Progenitor cell of endocrine pancreas (in vitro differentiated cells): ENCODE data around the gene CD81. TPM values are rescaled to one million over a fixed set of nuclear protein-coding genes. Genes with fewer than 3 reads are reported as not detected.
"Not testable (repeated sequence)": the region's sequence is repeated elsewhere in the genome, so short reads cannot be mapped to it uniquely, and the experiment has no call there.

ENCODE experiments used
- DNase-seq: peaks from one replicate; pipeline ENCODE4 v3.0.0; 2021; ENCODE audit warnings: low spot score; ENCODE audit not compliant: unreplicated experiment
- H3K27ac Mint-ChIP-seq: 2 replicates; pipeline ENCODE4 v1.8.0; 2021; ENCODE audit warnings: mild to moderate bottlenecking, moderate library complexity, mixed read lengths
- H3K27me3 Mint-ChIP-seq: 2 replicates; pipeline ENCODE4 v1.8.0; 2021; ENCODE audit warnings: mixed read lengths
- H3K36me3 Mint-ChIP-seq: 2 replicates; pipeline ENCODE4 v1.8.0; 2022; ENCODE audit warnings: mixed read lengths; ENCODE audit not compliant: insufficient read depth
- H3K4me1 Mint-ChIP-seq: 2 replicates; pipeline ENCODE4 v1.8.0; 2021; ENCODE audit warnings: low read depth, mixed read lengths
- H3K4me3 Mint-ChIP-seq: 2 replicates; pipeline ENCODE4 v1.8.0; 2021; ENCODE audit warnings: low read depth, mild to moderate bottlenecking, moderate library complexity, mixed read lengths
- H3K9me3 Mint-ChIP-seq: 2 replicates; pipeline ENCODE4 v1.8.0; 2021; ENCODE audit warnings: low read depth, mixed read lengths
- CTCF ChIP-seq: fragments of 200-600 bp; sonication (generic); IDR thresholded peaks from one replicate; pipeline ENCODE4 v1.5.0; 2021; ENCODE audit warnings: antibody characterized with exemption, mild to moderate bottlenecking; ENCODE audit not compliant: unreplicated experiment
- total RNA-seq: library from RNA; stranded (reverse); gene quantifications from 2 replicates; pipeline ENCODE4 v1.2.1, GENCODE V29; 2021

Gene CD81
- total RNA-seq, 1 donor from 2014 or later, result 166 TPM

- no peak for TF ChIP-seq CTCF
- no peak for DNase-seq
- H3K4me3 Mint-ChIP-seq, result no peak overlapping the region
- H3K4me1 Mint-ChIP-seq, result peaks cover 2% of the 10 kb centered on the region
- H3K36me3 Mint-ChIP-seq, result no peaks in the 10 kb centered on the region
- H3K27ac Mint-ChIP-seq, result no peak overlapping the region
- H3K27me3 Mint-ChIP-seq, result peaks cover 32% of the 10 kb centered on the region
- H3K9me3 Mint-ChIP-seq, result no peaks in the 10 kb centered on the region
Measured at GRCh38 chr11:2363130-2363529, 14.0 kb upstream of the CD81 start.

GRCh38 chr11:2363577-2364370, 13.3 kb upstream of the CD81 start:
- DNase-seq, result no peak
- Mint-ChIP-seq H3K27ac (no peak overlapping the region), H3K27me3 (peaks cover 32% of the 10 kb centered on the region), H3K9me3 (no peaks in the 10 kb centered on the region), H3K4me1 (peaks cover 2% of the 10 kb centered on the region), H3K4me3 (no peak overlapping the region), H3K36me3 (no peaks in the 10 kb centered on the region)
- no peak for TF ChIP-seq CTCF

GRCh38 chr11:2364386-2364785, 12.7 kb upstream of the CD81 start:
- not testable (repeated sequence) for H3K9me3 Mint-ChIP-seq, DNase-seq, H3K36me3 Mint-ChIP-seq, H3K27ac Mint-ChIP-seq, H3K4me3 Mint-ChIP-seq, H3K4me1 Mint-ChIP-seq
- peaks cover 29% of the 10 kb centered on the region for H3K27me3 Mint-ChIP-seq

GRCh38 chr11:2365571-2366210, 11.4 kb upstream of the CD81 start:
- peaks cover 26% of the 10 kb centered on the region for H3K27me3 Mint-ChIP-seq
- peaks cover 2% of the 10 kb centered on the region for H3K4me1 Mint-ChIP-seq
- H3K4me3 Mint-ChIP-seq, result no peak overlapping the region
- H3K9me3 Mint-ChIP-seq, result no peaks in the 10 kb centered on the region
- no peak for TF ChIP-seq CTCF
- no peak for DNase-seq
- no peaks in the 10 kb centered on the region for H3K36me3 Mint-ChIP-seq
- H3K27ac Mint-ChIP-seq, result no peak overlapping the region

GRCh38 chr11:2366276-2366675, 10.8 kb upstream of the CD81 start:
- no peak for TF ChIP-seq CTCF
- H3K4me3 Mint-ChIP-seq, result no peak overlapping the region
- no peaks in the 10 kb centered on the region for H3K9me3 Mint-ChIP-seq
- no peak overlapping the region for H3K27ac Mint-ChIP-seq
- H3K4me1 Mint-ChIP-seq, result peaks cover 2% of the 10 kb centered on the region
- no peak for DNase-seq
- H3K36me3 Mint-ChIP-seq, result no peaks in the 10 kb centered on the region
- H3K27me3 Mint-ChIP-seq, result peaks cover 23% of the 10 kb centered on the region

GRCh38 chr11:2366733-2367132, 10.4 kb upstream of the CD81 start:
- Mint-ChIP-seq H3K4me1 (peaks cover 2% of the 10 kb centered on the region), H3K9me3 (no peaks in the 10 kb centered on the region), H3K4me3 (no peak overlapping the region), H3K27ac (no peak overlapping the region), H3K36me3 (no peaks in the 10 kb centered on the region), H3K27me3 (peaks cover 20% of the 10 kb centered on the region)
- DNase-seq, result no peak
- no peak for TF ChIP-seq CTCF
